GM18502 (cell line): Measurements from ENCODE around the gene MMP10.
"Not testable (repeated sequence)": the region's sequence is repeated elsewhere in the genome, so short reads cannot be mapped to it uniquely, and the experiment has no call there.

Experiments
- ATAC-seq: cut with Tn5 transposase; IDR thresholded peaks from one replicate; pipeline ENCODE4 v1.9.1; 2021; ENCODE audit warnings: mild to moderate bottlenecking; ENCODE audit not compliant: unreplicated experiment, poor library complexity

Gene MMP10

GRCh38 chr11:102730944-102731343 is 49.5 kb downstream of the MMP10 start:
- ATAC-seq: not testable (repeated sequence)

- no peak for ATAC-seq
These were observed 50.3 kb downstream of the MMP10 start for GRCh38 chr11:102729849-102730815.

- ATAC-seq: no peak
These were observed 52.5 kb downstream of the MMP10 start for GRCh38 chr11:102727890-102728289.

- no peak for ATAC-seq
These were observed 55.4 kb downstream of the MMP10 start, which contains the start of gene MMP8 for GRCh38 chr11:102724904-102725500. Gene MMP8, minus strand, starts transcription at chr11:102724954. Its CDS starts 99 bp downstream, at chr11:102724855.

- no peak for ATAC-seq
These were observed 57.6 kb downstream of the MMP10 start for GRCh38 chr11:102722821-102723220.
